H1 (cell line): Measurements from ENCODE around the gene MARK3. TPM values are rescaled to one million over a fixed set of nuclear protein-coding genes. Genes with fewer than 3 reads are reported as not detected.

Source experiments
- BCL11A ChIP-seq, 2 experiments: IDR thresholded peaks; one replicate each; pipeline ENCODE4 v1.6.1; 2011; ENCODE audit warnings: low read depth in 2 of 2, low read length in 2 of 2, mild to moderate bottlenecking in 2 of 2
- CTBP2 ChIP-seq: IDR thresholded peaks from 2 replicates; pipeline ENCODE4 v1.7.0; 2011; ENCODE audit warnings: borderline replicate concordance, mild to moderate bottlenecking, moderate library complexity, mixed read lengths, low read length; ENCODE audit not compliant: insufficient read depth, insufficient read length
- HDAC2 ChIP-seq, 2 experiments: fragments of 300-600 bp in 1 of 2; sonication (generic) in 1 of 2; IDR thresholded peaks; 2 replicates each; pipeline ENCODE4 v1.6.1; 2011 to 2012; ENCODE audit warnings: low read depth in 2 of 2, low read length in 2 of 2, mild to moderate bottlenecking in 2 of 2, moderate library complexity in 2 of 2, borderline replicate concordance in 1 of 2, inconsistent platforms in 1 of 2
- MAFK ChIP-seq: IDR thresholded peaks from 2 replicates; pipeline ENCODE4 v1.6.1; 2012; ENCODE audit warnings: low read depth, mild to moderate bottlenecking, improper control_type of control experiment, low read length
- POLR2AphosphoS5 ChIP-seq: IDR thresholded peaks from 2 replicates; pipeline ENCODE4 v1.6.1; 2011; ENCODE audit warnings: low read depth, low read length
- RXRA ChIP-seq: IDR thresholded peaks from 2 replicates; pipeline ENCODE4 v1.6.1; 2011; ENCODE audit warnings: low read depth, mild to moderate bottlenecking, low read length, moderate library complexity; ENCODE audit not compliant: insufficient read depth
- SAP30 ChIP-seq: fragments of 300-600 bp; sonication (generic); IDR thresholded peaks from 2 replicates; pipeline ENCODE4 v1.7.1; 2012; ENCODE audit warnings: low read length, moderate library complexity, mild to moderate bottlenecking, inconsistent platforms; ENCODE audit not compliant: insufficient read depth, insufficient replicate concordance
- SP2 ChIP-seq: IDR thresholded peaks from 2 replicates; pipeline ENCODE4 v1.6.1; 2012; ENCODE audit warnings: mild to moderate bottlenecking, low read length, inconsistent platforms
- SP4 ChIP-seq: IDR thresholded peaks from 2 replicates; pipeline ENCODE4 v1.6.1; 2012; ENCODE audit warnings: low read length, inconsistent platforms
- polyA plus RNA-seq, 7 experiments: library from polyadenylated mRNA; depleted of rRNA in 3 of 7; stranded (reverse) in 5 of 7; unstranded in 2 of 7; fragments of >200 nt in 5 of 7; fragments of 200-250 nt in 2 of 7; gene quantifications; 1 replicate in 5 of 7; 2 replicates in 1 of 7; 4 replicates in 1 of 7; pipeline versions ENCODE4 v1.2.1 to v1.2.3, GENCODE V29; 2011 to 2013; ENCODE audit warnings: missing spikeins in 2 of 7, mixed read lengths in 2 of 7
- total RNA-seq: library from RNA; stranded (reverse); fragmentation: NEBNext Ultra II Directional; extraction: Animal tissue kit (Norgen Biotek cat#: 25700); gene quantifications from 2 replicates; pipeline ENCODE4 v1.2.1, GENCODE V29; 2021

The MARK3 gene
- total and polyA plus RNA-seq, 2 of the 8 experiments (the other 6 are each of a cell fraction or from before 2014, with no cell fraction given) = 39.4 to 76.9 TPM

DNA sequence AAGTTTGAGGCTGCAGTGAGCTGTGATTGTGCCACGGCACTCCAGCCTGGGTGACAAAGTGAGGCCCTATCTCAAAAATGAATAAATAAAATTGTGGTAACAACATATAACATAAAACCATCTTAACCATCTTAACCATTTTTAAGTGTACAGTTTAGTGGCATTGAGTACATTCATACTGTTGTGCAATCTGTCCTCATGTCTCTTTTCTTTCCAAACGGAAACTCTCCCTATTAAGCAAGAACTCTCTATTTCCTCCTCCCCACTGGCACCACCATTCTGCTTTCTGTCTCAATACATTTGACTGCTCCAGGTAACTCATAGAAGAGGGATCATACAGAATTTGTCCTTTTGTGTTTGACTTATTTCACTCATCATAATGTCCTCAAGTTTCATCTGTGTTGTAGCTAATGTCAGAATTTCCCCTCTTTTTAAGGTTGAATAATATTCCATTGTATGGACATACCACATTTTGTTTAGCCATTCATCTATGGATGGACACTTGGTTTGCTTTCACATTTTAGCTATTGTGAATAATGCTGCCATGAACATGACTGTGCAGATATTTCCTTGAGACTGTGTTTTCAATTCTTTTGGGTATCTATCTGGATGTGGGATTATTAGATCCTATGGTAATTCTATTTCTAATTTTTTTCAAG is 4.4 kb upstream of the MARK3 start (continued):
- TF ChIP-seq SP4 (no peak), CTBP2 (no peak), SP2 (no peak), MAFK (no peak), POLR2AphosphoS5 (no peak), HDAC2 (IDR thresholded peaks at IDR 0.05; ENCODE audit: borderline replicate concordance in 1 of 2, low read depth in 2 of 2, low read length in 2 of 2) (no peak), BCL11A (IDR thresholded peaks at IDR 0.05; ENCODE audit: low read depth in 2 of 2, low read length in 2 of 2) (no peak), RXRA (no peak), SAP30 (no peak)
